Smooth muscle cell (in vitro differentiated cells): Measurements from ENCODE around the gene GPX2. TPM values are rescaled to one million over a fixed set of nuclear protein-coding genes. Genes with fewer than 3 reads are reported as not detected.

Source experiments
- DNase-seq: peaks from one replicate; lab custom pipeline; 2025; ENCODE audit not compliant: unreplicated experiment; lab: John Stamatoyannopoulos, UW
- H2AFZ ChIP-seq: fragments of 200-600 bp; sonication (generic); 2 replicates; pipeline ENCODE4 v1.6.0; 2016; ENCODE audit warnings: antibody characterized with exemption, low read depth, mild to moderate bottlenecking
- H3F3A ChIP-seq: fragments of 200-600 bp; sonication (generic); 2 replicates; pipeline ENCODE4 v1.6.0; 2017; ENCODE audit warnings: antibody characterized with exemption, low read depth
- H3K27ac ChIP-seq: fragments of 200-600 bp; sonication (generic); 2 replicates; pipeline ENCODE4 v1.5.1; 2016; ENCODE audit warnings: low read depth, mild to moderate bottlenecking
- H3K27me3 ChIP-seq: fragments of 200-600 bp; sonication (generic); 2 replicates; pipeline ENCODE4 v1.6.1; 2016; ENCODE audit warnings: low read depth, mild to moderate bottlenecking
- H3K36me3 ChIP-seq: fragments of 200-600 bp; sonication (generic); 2 replicates; pipeline ENCODE4 v1.5.1; 2016; ENCODE audit warnings: low read depth
- H3K4me1 ChIP-seq: fragments of 200-600 bp; sonication (generic); 2 replicates; pipeline ENCODE4 v1.5.1; 2016; ENCODE audit warnings: low read depth
- H3K4me2 ChIP-seq: fragments of 200-600 bp; sonication (generic); 2 replicates; pipeline ENCODE4 v1.6.0; 2016; ENCODE audit warnings: mild to moderate bottlenecking
- H3K4me3 ChIP-seq: fragments of 200-600 bp; sonication (generic); 2 replicates; pipeline ENCODE4 v1.5.1; 2016; ENCODE audit warnings: mild to moderate bottlenecking
- H3K79me2 ChIP-seq: fragments of 200-600 bp; sonication (generic); 2 replicates; pipeline ENCODE4 v1.6.0; 2016; ENCODE audit warnings: low read depth, mild to moderate bottlenecking
- H3K9ac ChIP-seq: fragments of 200-600 bp; sonication (generic); 2 replicates; pipeline ENCODE4 v1.6.0; 2016; ENCODE audit warnings: low read depth
- H3K9me3 ChIP-seq: fragments of 200-600 bp; sonication (generic); replicated peaks from 2 replicates; pipeline ENCODE4 v1.5.1; 2016; ENCODE audit warnings: low read depth
- H4K20me1 ChIP-seq: fragments of 200-600 bp; sonication (generic); 2 replicates; pipeline ENCODE4 v1.6.0; 2016; ENCODE audit warnings: low read depth
- CTCF ChIP-seq: fragments of 200-600 bp; sonication (generic); IDR thresholded peaks from 2 replicates; pipeline ENCODE4 v1.5.1; 2017; ENCODE audit warnings: borderline replicate concordance, mild to moderate bottlenecking, antibody characterized with exemption; ENCODE audit not compliant: insufficient read depth, poor library complexity, severe bottlenecking
- whole genome bisulfite sequencing: methylation state at CpG from one replicate; pipeline ENCODE4 v1.1.7; 2016; ENCODE audit warnings: low lambda C conversion rate; 5-methylcytosine and 5-hydroxymethylcytosine counted together
- polyA plus RNA-seq: library from polyadenylated mRNA; unstranded; fragments of >200 nt; fragmentation: Nextera tagmentation; extraction: Ambion mirVana; gene quantifications from 2 replicates; pipeline ENCODE4 v1.2.1, GENCODE V29; 2016
- total RNA-seq: library from RNA; depleted of rRNA; stranded (reverse); fragments of >200 nt; gene quantifications from 2 replicates; pipeline ENCODE4 v1.2.3, GENCODE V29; 2014

Gene GPX2
- total and polyA plus RNA-seq, 2 experiments from 2014 or later, result 0.30 to 3.6 TPM

GRCh38 chr14:64947710-64948611, 5.4 kb upstream of the GPX2 start:
- Histone ChIP-seq H3K27ac (no peak overlapping the region), H3K79me2 (no peaks in the 10 kb centered on the region), H3K4me3 (no peak overlapping the region), H3K27me3 (no peaks in the 10 kb centered on the region), H3F3A (no peaks in the 10 kb centered on the region), H3K4me2 (no peak overlapping the region), H4K20me1 (peaks cover 4% of the 10 kb centered on the region), H3K4me1 (no peaks in the 10 kb centered on the region), H3K36me3 (no peaks in the 10 kb centered on the region), H2AFZ (no peak overlapping the region), H3K9ac (no peak overlapping the region), H3K9me3 (no peaks in the 10 kb centered on the region)
- TF ChIP-seq CTCF, result no peak
- 97% methylated on average over 28 of the region's 28 CpGs for WGBS
- DNase-seq, result no peak

GRCh38 chr14:64946310-64947045, 3.9 kb upstream of the GPX2 start:
- H3K9me3 ChIP-seq, result no peaks in the 10 kb centered on the region
- no peak for TF ChIP-seq CTCF
- DNase-seq, result no peak
- WGBS, result 97% methylated on average over 6 of the region's 6 CpGs
- H3K4me2 ChIP-seq, result no peak overlapping the region
- H3K79me2 ChIP-seq, result no peaks in the 10 kb centered on the region
- H3K36me3 ChIP-seq, result no peaks in the 10 kb centered on the region
- H3K4me1 ChIP-seq, result no peaks in the 10 kb centered on the region
- H3F3A ChIP-seq, result no peaks in the 10 kb centered on the region
- H2AFZ ChIP-seq, result no peak overlapping the region
- peaks cover 4% of the 10 kb centered on the region for H4K20me1 ChIP-seq
- no peak overlapping the region for H3K27ac ChIP-seq
- no peaks in the 10 kb centered on the region for H3K27me3 ChIP-seq
- no peak overlapping the region for H3K4me3 ChIP-seq
- no peak overlapping the region for H3K9ac ChIP-seq

- Histone ChIP-seq H3K4me2 (no peak overlapping the region), H3K4me1 (no peaks in the 10 kb centered on the region), H4K20me1 (peaks cover 4% of the 10 kb centered on the region), H3K27ac (no peak overlapping the region), H3K79me2 (no peaks in the 10 kb centered on the region), H3K36me3 (no peaks in the 10 kb centered on the region), H3K4me3 (no peak overlapping the region), H3K27me3 (no peaks in the 10 kb centered on the region), H3F3A (no peaks in the 10 kb centered on the region), H3K9ac (no peak overlapping the region), H2AFZ (no peak overlapping the region), H3K9me3 (no peaks in the 10 kb centered on the region)
- 93% methylated on average over 12 of the region's 12 CpGs for WGBS
- DNase-seq, result no peak
- TF ChIP-seq CTCF, result no peak
Measured at GRCh38 chr14:64945431-64946178, 3.1 kb upstream of the GPX2 start.
